Tibial nerve (tissue), 4 donors: ENCODE results near the gene PHLPP1. TPM values are rescaled to one million over a fixed set of nuclear protein-coding genes. Genes with fewer than 3 reads are reported as not detected.

ENCODE experiments used
- DNase-seq, 2 donors: peaks; one replicate each; pipeline ENCODE4 v3.0.0-alpha.2; 2019; ENCODE audit warnings: low spot score in 2 of 2
- H3K27ac ChIP-seq, 4 donors: fragments of 200-600 bp; sonication (generic) in 3 of 4; one replicate each; pipeline ENCODE4 v1.5.1; 2017 to 2019; ENCODE audit warnings: mild to moderate bottlenecking in 1 of 4
- H3K27me3 ChIP-seq, 2 donors: fragments of 200-600 bp; sonication (generic) in 1 of 2; one replicate each; pipeline versions ENCODE4 v1.5.1 to v1.6.0; 2017 to 2019
- H3K36me3 ChIP-seq, 3 donors: fragments of 200-600 bp; sonication (generic); one replicate each; pipeline ENCODE4 v1.5.1; 2018 to 2019
- H3K4me1 ChIP-seq, 4 donors: fragments of 200-600 bp; sonication (generic) in 3 of 4; one replicate each; pipeline ENCODE4 v1.5.1; 2017 to 2019
- H3K4me3 ChIP-seq, 4 donors: fragments of 200-600 bp; sonication (generic) in 3 of 4; one replicate each; pipeline ENCODE4 v1.5.1; 2017 to 2019; ENCODE audit warnings: mild to moderate bottlenecking in 1 of 4, moderate library complexity in 1 of 4
- H3K9me3 ChIP-seq, 4 donors: fragments of 200-600 bp; sonication (generic) in 3 of 4; one replicate each; pipeline ENCODE4 v1.5.1; 2017 to 2019
- CTCF ChIP-seq, 5 experiments: fragments of 200-600 bp in 3 of 5; fragments of 450-650 bp in 2 of 5; sonication (generic) in 3 of 5; IDR thresholded peaks; one replicate each; pipeline ENCODE4 v1.5.1; 2016 to 2019; ENCODE audit warnings: antibody characterized with exemption in 5 of 5, mild to moderate bottlenecking in 3 of 5, moderate library complexity in 2 of 5
- EP300 ChIP-seq, 2 donors: sonication (generic); formaldehyde crosslinking; IDR thresholded peaks; one replicate each; pipeline ENCODE4 v1.6.1; 2017; ENCODE audit warnings: antibody characterized with exemption in 2 of 2, mild to moderate bottlenecking in 1 of 2
- POLR2A ChIP-seq, 2 donors: fragments of 450-650 bp; IDR thresholded peaks; one replicate each; pipeline ENCODE4 v1.6.1; 2017; ENCODE audit warnings: antibody characterized with exemption in 2 of 2, mild to moderate bottlenecking in 2 of 2, moderate library complexity in 2 of 2
- WGBS, 2 donors: methylation state at CpG; one replicate each; pipeline ENCODE4 v1.1.5; 2018; 5-methylcytosine and 5-hydroxymethylcytosine counted together
- total RNA-seq, 4 donors: library from RNA; depleted of rRNA; stranded (reverse); fragments of >200 nt; gene quantifications; one replicate each; pipeline ENCODE4 v1.1.0, GENCODE V29; 2016

The PHLPP1 gene
- total RNA-seq, 4 donors from 2014 or later: 11.4 to 16.1 (median 14.5) TPM

- Histone ChIP-seq H3K4me1 (peaks cover 0 to 27% (median 6%) of the 10 kb centered on the region in 4 donors), H3K27me3 (no peaks in the 10 kb centered on the region), H3K9me3 (no peaks in the 10 kb centered on the region), H3K4me3 (no peak overlapping the region), H3K27ac (no peak overlapping the region), H3K36me3 (no peaks in the 10 kb centered on the region)
- DNase-seq: no peak
- TF ChIP-seq POLR2A (IDR thresholded peaks at IDR 0.05): no peak
- TF ChIP-seq EP300 (IDR thresholded peaks at IDR 0.05): no peak
- no peak for TF ChIP-seq CTCF (IDR thresholded peaks at IDR 0.05)
- WGBS, 2 donors: 75 to 79% methylated on average over 4 of the region's 4 CpGs
Measured at GRCh38 chr18:62766266-62766665, 50.9 kb downstream of the PHLPP1 start.

- TF ChIP-seq POLR2A (IDR thresholded peaks at IDR 0.05) (no peak), CTCF (IDR thresholded peaks at IDR 0.05) (no peak), EP300 (IDR thresholded peaks at IDR 0.05) (no peak)
- 69 to 75% methylated on average over 5 of the region's 5 CpGs for WGBS, 2 donors
- H3K9me3 ChIP-seq: no peaks in the 10 kb centered on the region
- no peaks in the 10 kb centered on the region for H3K36me3 ChIP-seq
- H3K27ac ChIP-seq: peak overlapping the region in 1 of 4 donors; percentile 2
- H3K4me1 ChIP-seq: peaks cover 0 to 29% (median 6%) of the 10 kb centered on the region in 4 donors
- no peak overlapping the region for H3K4me3 ChIP-seq
- DNase-seq: no peak
- H3K27me3 ChIP-seq: no peaks in the 10 kb centered on the region
Measured at GRCh38 chr18:62767321-62767720, 52.0 kb downstream of the PHLPP1 start.

GRCh38 chr18:62767836-62768557 is 52.7 kb downstream of the PHLPP1 start:
- 52 to 53% methylated on average over 3 of the region's 3 CpGs for WGBS, 2 donors
- no peak for DNase-seq
- peaks cover 0 to 34% (median 6%) of the 10 kb centered on the region in 4 donors for H3K4me1 ChIP-seq
- H3K27ac ChIP-seq: peak overlapping the region in 2 of 4 donors; percentile 2 to 20
- H3K36me3 ChIP-seq: no peaks in the 10 kb centered on the region
- no peaks in the 10 kb centered on the region for H3K27me3 ChIP-seq
- H3K4me3 ChIP-seq: no peak overlapping the region
- TF ChIP-seq EP300 (IDR thresholded peaks at IDR 0.05) (no peak), POLR2A (IDR thresholded peaks at IDR 0.05) (no peak), CTCF (IDR thresholded peaks at IDR 0.05) (no peak)
- no peaks in the 10 kb centered on the region for H3K9me3 ChIP-seq

GRCh38 chr18:62768558-62768943 is 53.2 kb downstream of the PHLPP1 start:
- TF ChIP-seq POLR2A (IDR thresholded peaks at IDR 0.05): no peak
- no peak for TF ChIP-seq CTCF (IDR thresholded peaks at IDR 0.05)
- no peak for TF ChIP-seq EP300 (IDR thresholded peaks at IDR 0.05)
- H3K9me3 ChIP-seq: no peaks in the 10 kb centered on the region
- 75 to 79% methylated on average over 2 of the region's 2 CpGs for WGBS, 2 donors
- H3K4me1 ChIP-seq: peaks cover 0 to 39% (median 6%) of the 10 kb centered on the region in 4 donors
- H3K27me3 ChIP-seq: no peaks in the 10 kb centered on the region
- H3K27ac ChIP-seq: peak overlapping the region in 1 of 4 donors; percentile 20
- DNase-seq: no peak
- no peaks in the 10 kb centered on the region for H3K36me3 ChIP-seq
- H3K4me3 ChIP-seq: no peak overlapping the region

GRCh38 chr18:62769216-62769615 is 53.9 kb downstream of the PHLPP1 start:
- H3K27ac ChIP-seq: no peak overlapping the region
- H3K9me3 ChIP-seq: no peaks in the 10 kb centered on the region
- no peaks in the 10 kb centered on the region for H3K27me3 ChIP-seq
- no peaks in the 10 kb centered on the region for H3K36me3 ChIP-seq
- TF ChIP-seq POLR2A (IDR thresholded peaks at IDR 0.05) (no peak), CTCF (IDR thresholded peaks at IDR 0.05) (no peak), EP300 (IDR thresholded peaks at IDR 0.05) (no peak)
- no peak overlapping the region for H3K4me3 ChIP-seq
- no peak for DNase-seq
- peaks cover 0 to 39% (median 6%) of the 10 kb centered on the region in 4 donors for H3K4me1 ChIP-seq
- WGBS, 2 donors: 43 to 59% methylated on average over 2 of the region's 2 CpGs
